ENCODE results near the gene CDYL2. TPM values are rescaled to one million over a fixed set of nuclear protein-coding genes. Genes with fewer than 3 reads are reported as not detected.
"Not testable (repeated sequence)": the region's sequence is repeated elsewhere in the genome, so short reads cannot be mapped to it uniquely, and the experiment has no call there.

Gene CDYL2
- total RNA-seq, 2 donors from 2014 or later: 4.8 TPM

GRCh38 chr16:80731915-80732314 is 72.5 kb downstream of the CDYL2 start:
- no peak for TF ChIP-seq CTCF (IDR thresholded peaks at IDR 0.05)
- H3K27me3 ChIP-seq: no peaks in the 10 kb centered on the region

GRCh38 chr16:80727066-80727763 is 77.2 kb downstream of the CDYL2 start:
- H3K36me3 ChIP-seq; DNase-seq; H3K27me3 ChIP-seq; H3K4me3 ChIP-seq; intact Hi-C loops (cut with DNase I); H3K4me1 ChIP-seq; H3K9ac ChIP-seq (ENCODE audit: low read depth in 2 of 2, low read length in 2 of 2); H3K9me3 ChIP-seq; H3K27ac ChIP-seq: not testable (repeated sequence)

More at GRCh38 chr16:80731915-80732314, 72.5 kb downstream of the CDYL2 start:
- no peaks in the 10 kb centered on the region for H3K9me3 ChIP-seq
- intact Hi-C loops (cut with DNase I): no loop called here
- no peak overlapping the region for H3K4me3 ChIP-seq
- H3K4me1 ChIP-seq: no peaks in the 10 kb centered on the region
- no peak for DNase-seq
- no peak overlapping the region for H3K9ac ChIP-seq (ENCODE audit: low read depth in 2 of 2, low read length in 2 of 2)
- no peaks in the 10 kb centered on the region for H3K36me3 ChIP-seq
- no peak overlapping the region for H3K27ac ChIP-seq

GRCh38 chr16:80725566-80726162 is 78.7 kb downstream of the CDYL2 start:
- intact Hi-C loops (cut with DNase I): no loop called here
- H3K4me3 ChIP-seq: no peak overlapping the region
- no peaks in the 10 kb centered on the region for H3K36me3 ChIP-seq
- DNase-seq: no peak
- no peaks in the 10 kb centered on the region for H3K27me3 ChIP-seq
- no peak overlapping the region for H3K27ac ChIP-seq
- H3K9ac ChIP-seq (ENCODE audit: low read depth in 2 of 2, low read length in 2 of 2): no peak overlapping the region
- no peaks in the 10 kb centered on the region for H3K9me3 ChIP-seq
- H3K4me1 ChIP-seq: no peaks in the 10 kb centered on the region
- no peak for TF ChIP-seq CTCF (IDR thresholded peaks at IDR 0.05)

- H3K4me1 ChIP-seq: no peaks in the 10 kb centered on the region
- H3K27ac ChIP-seq: no peak overlapping the region
- H3K36me3 ChIP-seq: no peaks in the 10 kb centered on the region
- H3K9ac ChIP-seq (ENCODE audit: low read depth in 2 of 2, low read length in 2 of 2): no peak overlapping the region
- no peak for TF ChIP-seq CTCF (IDR thresholded peaks at IDR 0.05)
- DNase-seq: no peak
- no peaks in the 10 kb centered on the region for H3K9me3 ChIP-seq
- no peaks in the 10 kb centered on the region for H3K27me3 ChIP-seq
- intact Hi-C loops (cut with DNase I): no loop called here
- H3K4me3 ChIP-seq: no peak overlapping the region
These were observed 80.4 kb downstream of the CDYL2 start for GRCh38 chr16:80723981-80724380.

- DNase-seq: no peak
- no peak overlapping the region for H3K9ac ChIP-seq (ENCODE audit: low read depth in 2 of 2, low read length in 2 of 2)
- intact Hi-C loops (cut with DNase I): no loop called here
These were observed 81.3 kb downstream of the CDYL2 start for GRCh38 chr16:80723091-80723490.

More at GRCh38 chr16:80723091-80723490, 81.3 kb downstream of the CDYL2 start:
- TF ChIP-seq CTCF (IDR thresholded peaks at IDR 0.05): no peak
- Histone ChIP-seq H3K36me3 (no peaks in the 10 kb centered on the region), H3K4me1 (no peaks in the 10 kb centered on the region), H3K27ac (no peak overlapping the region), H3K4me3 (no peak overlapping the region), H3K9me3 (no peaks in the 10 kb centered on the region), H3K27me3 (no peaks in the 10 kb centered on the region)
